Activated T-helper 1 cell treated with Interleukin-2 at 50 U/mL for 16 hours (primary cell): Measurements from ENCODE around the gene EEF1AKMT2.

Experiments used
- DNase-seq: peaks from one replicate; pipeline ENCODE4 v3.0.0-alpha.2; 2020; ENCODE audit warnings: low read depth

Gene EEF1AKMT2

GRCh38 chr10:124719213-124719851 lies 72.4 kb downstream of the EEF1AKMT2 start:
- DNase-seq: peak; percentile 53

GRCh38 chr10:124717911-124718741 lies 73.6 kb downstream of the EEF1AKMT2 start:
- peak; percentile 62 for DNase-seq

- DNase-seq: no peak
Observed at GRCh38 chr10:124717041-124717757, 74.5 kb downstream of the EEF1AKMT2 start.

GRCh38 chr10:124716369-124716768 lies 75.3 kb downstream of the EEF1AKMT2 start:
- no peak for DNase-seq

DNA sequence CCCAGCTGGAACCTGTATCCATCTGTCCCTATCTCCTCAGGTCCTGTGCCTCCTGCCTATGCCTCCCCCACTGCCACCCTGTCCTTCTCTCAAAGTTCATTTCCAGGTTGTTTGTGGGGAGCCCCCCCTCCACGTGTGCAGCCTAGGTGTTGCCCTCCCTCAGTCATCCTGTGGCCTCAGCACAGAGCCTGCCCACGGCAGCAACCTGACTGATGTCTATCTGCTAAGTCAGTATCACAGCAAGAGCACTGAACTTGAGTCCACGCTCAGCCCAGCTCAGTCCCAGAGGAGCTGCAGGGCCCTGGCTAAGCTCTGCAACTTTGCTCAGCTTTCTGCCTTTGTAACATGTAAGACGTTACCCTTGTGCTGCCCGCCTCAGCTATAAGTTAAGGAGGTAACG lies 76.2 kb downstream of the EEF1AKMT2 start:
- no peak for DNase-seq

- DNase-seq: no peak
Observed at GRCh38 chr10:124713679-124714255, 77.9 kb downstream of the EEF1AKMT2 start.

DNA sequence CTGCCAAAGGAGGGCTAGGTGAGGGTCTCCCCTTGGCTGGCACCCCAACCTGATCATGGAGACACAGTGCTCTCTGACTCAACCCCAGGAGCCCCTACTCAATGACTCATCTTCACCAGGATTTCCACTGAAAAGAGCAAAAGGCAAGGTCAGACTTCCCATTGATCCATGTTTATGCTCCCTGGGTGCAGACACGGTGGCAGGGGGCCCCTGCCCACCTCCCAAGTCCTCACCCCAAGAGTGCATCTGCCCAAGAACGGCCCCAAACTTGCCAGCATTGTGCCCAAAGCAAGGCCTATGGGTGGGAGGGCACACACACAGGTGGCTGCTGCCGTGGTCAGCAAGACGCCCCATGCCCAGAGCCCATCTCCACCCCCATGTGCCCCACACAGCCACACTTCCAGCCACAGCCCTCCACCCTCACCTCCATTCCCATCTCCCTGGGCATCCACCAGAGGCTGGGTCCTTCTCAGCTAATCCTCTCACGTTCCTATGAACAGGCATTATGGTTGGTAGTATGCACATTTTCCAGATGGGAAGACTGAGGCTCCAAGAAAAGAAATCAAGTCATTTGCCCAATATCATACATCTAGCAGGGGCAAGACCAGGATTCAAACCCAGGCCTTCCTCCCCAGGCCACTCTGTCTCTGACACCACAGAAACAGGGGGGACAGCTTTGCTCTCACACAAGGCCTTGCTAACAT lies 78.8 kb downstream of the EEF1AKMT2 start:
- no peak for DNase-seq

DNA sequence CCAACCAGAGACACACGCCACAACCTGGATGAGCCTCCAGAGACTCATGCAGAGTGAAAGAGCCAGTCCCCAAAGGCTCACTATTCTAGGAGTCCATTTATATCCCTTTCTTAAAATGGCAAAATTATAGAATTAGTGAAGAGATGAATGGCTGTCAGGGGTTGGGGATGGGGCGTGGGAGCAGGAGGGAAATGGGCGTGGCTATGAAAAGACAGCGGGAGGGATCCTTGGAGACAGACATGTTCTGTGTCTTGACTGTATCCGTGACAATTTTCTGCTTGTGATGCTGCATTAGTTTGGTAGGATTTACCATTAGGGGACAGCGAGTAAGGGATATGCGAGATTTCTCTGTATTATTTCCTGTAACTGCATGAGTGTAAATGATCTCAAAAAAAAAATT lies 80.5 kb downstream of the EEF1AKMT2 start:
- no peak for DNase-seq

DNA sequence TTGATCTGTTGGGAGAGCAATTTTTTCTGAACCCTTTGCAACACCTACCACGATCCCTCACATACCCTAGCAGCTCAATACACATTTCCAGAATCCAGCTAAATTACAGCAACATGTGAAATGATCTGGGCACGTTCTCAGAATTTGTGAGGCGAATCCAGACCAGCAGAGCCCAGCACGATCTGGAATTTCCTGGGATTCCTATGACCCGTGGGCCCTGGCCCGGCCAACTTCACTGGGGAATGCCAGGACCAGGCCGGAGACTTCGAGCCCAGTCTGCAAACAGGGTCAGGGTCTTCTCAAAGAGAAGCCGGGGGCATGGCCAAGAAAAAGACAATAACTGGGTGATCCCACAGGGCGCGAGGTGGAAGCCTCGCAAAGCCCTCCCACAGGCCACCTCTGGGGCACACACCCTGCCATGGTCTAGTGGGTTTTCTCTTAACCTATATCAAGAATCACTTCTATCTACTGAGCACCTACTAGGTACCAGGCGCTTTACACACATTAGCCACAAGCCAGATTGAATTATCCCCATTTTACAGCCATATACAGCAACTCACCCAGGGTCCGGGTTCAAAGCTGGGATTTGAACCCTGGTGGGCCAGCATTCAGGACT lies 81.3 kb downstream of the EEF1AKMT2 start:
- no peak for DNase-seq

DNA sequence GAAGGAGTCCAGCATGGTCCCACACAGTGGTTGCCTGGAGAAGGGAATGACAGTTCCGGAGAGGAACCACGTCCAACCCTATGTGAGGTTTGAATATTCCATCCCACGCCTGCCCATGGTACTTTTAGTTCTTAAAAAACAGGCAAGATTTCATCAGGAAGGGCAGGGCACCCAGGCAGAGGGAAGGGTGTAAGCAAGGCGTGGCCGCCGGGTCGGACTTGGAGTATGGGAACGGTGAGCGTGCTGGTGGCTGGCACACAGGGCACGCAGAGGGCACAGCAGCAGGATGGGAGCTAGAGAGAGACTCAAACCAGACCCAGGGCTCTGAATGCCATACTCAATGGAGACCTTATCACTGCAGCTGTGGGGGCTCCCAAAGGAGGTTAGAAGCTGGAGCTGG lies 81.8 kb downstream of the EEF1AKMT2 start:
- DNase-seq: no peak

DNA sequence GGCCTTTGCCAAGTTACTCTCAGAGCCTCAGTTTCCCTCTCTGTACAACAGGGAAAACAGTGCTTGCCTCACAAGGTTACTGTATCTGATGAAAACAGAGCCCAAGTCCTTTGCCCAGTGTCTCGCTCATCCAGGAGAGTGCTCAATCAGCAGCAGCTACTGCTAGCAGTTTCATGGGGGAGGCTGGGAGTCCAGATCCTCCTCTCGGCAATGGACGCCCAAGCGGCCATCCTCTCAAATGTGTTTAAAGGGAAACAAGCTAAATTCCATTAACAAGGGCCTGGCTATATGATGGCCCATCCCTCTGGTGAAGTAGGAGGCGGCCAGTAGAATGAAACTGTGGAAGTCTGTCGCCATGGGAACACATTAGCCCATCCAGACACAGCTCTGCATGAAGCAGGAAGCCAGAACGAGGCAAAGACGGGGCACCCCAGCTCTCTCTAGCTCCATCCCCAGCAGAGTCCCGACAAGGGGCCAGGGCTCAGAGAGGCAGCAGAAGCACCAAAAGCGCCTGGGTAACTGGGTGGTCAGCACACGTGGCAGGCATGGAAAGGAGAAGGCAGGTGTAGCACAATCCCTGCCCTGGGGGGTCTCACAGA lies 82.7 kb downstream of the EEF1AKMT2 start:
- no peak for DNase-seq

DNA sequence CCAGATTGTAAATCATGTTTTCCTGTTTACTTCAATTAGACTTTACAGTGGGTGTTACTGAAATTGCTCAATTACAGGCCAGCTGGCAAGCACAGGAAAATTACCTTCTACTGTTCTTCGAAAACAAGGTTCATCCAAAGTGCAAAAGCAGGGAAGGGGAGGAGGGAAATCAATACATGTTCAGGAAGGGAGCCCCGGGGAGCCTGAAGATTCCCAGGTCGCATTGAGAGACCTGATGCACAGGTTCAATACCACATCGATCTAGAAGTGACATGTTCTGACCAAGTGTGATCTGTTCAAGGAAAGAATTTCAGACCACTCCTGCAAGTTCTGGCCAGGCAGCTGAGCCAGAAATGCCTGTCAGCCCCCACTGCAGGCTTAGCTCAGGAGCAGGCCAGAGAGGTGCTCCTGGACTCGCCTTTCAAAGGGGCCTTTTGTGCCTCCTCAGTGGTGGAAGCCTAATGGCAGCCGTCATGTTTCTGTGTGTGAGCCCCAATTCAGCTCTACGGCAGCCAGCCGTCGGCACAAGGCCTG lies 83.4 kb downstream of the EEF1AKMT2 start:
- no peak for DNase-seq
